ENCODE results near the gene MACROD2.

MACROD2 gene

GRCh38 chr20:14792915-14793314 is 797.6 kb downstream of the MACROD2 start:
- no peak for DNase-seq

GRCh38 chr20:14799545-14800216 is 804.4 kb downstream of the MACROD2 start:
- DNase-seq = no peak

GRCh38 chr20:14800707-14801425 is 805.5 kb downstream of the MACROD2 start:
- DNase-seq = no peak

- DNase-seq = no peak
These were observed 806.4 kb downstream of the MACROD2 start for GRCh38 chr20:14801591-14802325.

GRCh38 chr20:14807224-14807623 is 811.9 kb downstream of the MACROD2 start:
- no peak for DNase-seq

GRCh38 chr20:14815340-14815739 is 820.0 kb downstream of the MACROD2 start:
- DNase-seq = no peak

GRCh38 chr20:14816471-14816870 is 821.2 kb downstream of the MACROD2 start:
- no peak for DNase-seq

GRCh38 chr20:14817101-14817500 is 821.8 kb downstream of the MACROD2 start:
- DNase-seq = no peak

- DNase-seq = no peak
These were observed 825.5 kb downstream of the MACROD2 start for GRCh38 chr20:14820771-14821170.

GRCh38 chr20:14821251-14821650 is 825.9 kb downstream of the MACROD2 start:
- no peak for DNase-seq

GRCh38 chr20:14824996-14825395 is 829.7 kb downstream of the MACROD2 start:
- no peak for DNase-seq

GRCh38 chr20:14826543-14827313 is 831.4 kb downstream of the MACROD2 start:
- DNase-seq = no peak

- no peak for DNase-seq
These were observed 833.1 kb downstream of the MACROD2 start for GRCh38 chr20:14828459-14828858.

- no peak for DNase-seq
These were observed 834.6 kb downstream of the MACROD2 start for GRCh38 chr20:14829906-14830305.

GRCh38 chr20:14830466-14830865 is 835.1 kb downstream of the MACROD2 start:
- no peak for DNase-seq

GRCh38 chr20:14830899-14831298 is 835.6 kb downstream of the MACROD2 start:
- no peak for DNase-seq

- DNase-seq = no peak
These were observed 837.3 kb downstream of the MACROD2 start for GRCh38 chr20:14832630-14833029.

- DNase-seq = no peak
These were observed 843.6 kb downstream of the MACROD2 start for GRCh38 chr20:14838663-14839628.

- DNase-seq = no peak
These were observed 850.2 kb downstream of the MACROD2 start for GRCh38 chr20:14845199-14846160.

Measured in anterior cingulate cortex (tissue), 58 donors.